ENCODE measurements around the gene MYO6.

GRCh38 chr6:75813476-75814250, 64.6 kb downstream of the MYO6 start:
- TF ChIP-seq SUZ12 (IDR thresholded peaks at IDR 0.05; ENCODE audit: low read length) (no peak), RAD21 (IDR thresholded peaks at IDR 0.05 in 1 of 2, conservative IDR thresholded peaks at IDR 0.05 in 1 of 2; ENCODE audit: low read depth in 2 of 2, low read length in 2 of 2) (no peak)

All from H1 (cell line).